ENCODE measurements around the gene URGCP.

GRCh38 chr7:43895847-43896415 lies 10.5 kb downstream of the URGCP start:
- TF ChIP-seq POLR2A (IDR thresholded peaks at IDR 0.05; ENCODE audit: low read depth), result no peak
- no peak for TF ChIP-seq CTCF (IDR thresholded peaks at IDR 0.05)
